Measurements from ENCODE around the gene PACRG.
"Not testable (repeated sequence)": the region's sequence is repeated elsewhere in the genome, so short reads cannot be mapped to it uniquely, and the experiment has no call there.

The PACRG gene

GRCh38 chr6:162727322-162728182 lies at the start of gene PACRG, which contains the start of gene PRKN:
Gene PACRG, plus strand, starts transcription at chr6:162727974.
Gene PRKN, minus strand, starts transcription at chr6:162727766.
- DNase-seq (ENCODE audit: low read depth), result peak; percentile 89

GRCh38 chr6:162678896-162679295 lies 48.9 kb upstream of the PACRG start:
- DNase-seq (ENCODE audit: low read depth), result not testable (repeated sequence)

GRCh38 chr6:162679681-162680080 lies 48.1 kb upstream of the PACRG start:
- DNase-seq (ENCODE audit: low read depth), result no peak

- no peak for DNase-seq (ENCODE audit: low read depth)
Observed at GRCh38 chr6:162680367-162680766, 47.4 kb upstream of the PACRG start.

GRCh38 chr6:162680871-162681270 lies 46.9 kb upstream of the PACRG start:
- DNase-seq (ENCODE audit: low read depth), result no peak

- no peak for DNase-seq (ENCODE audit: low read depth)
Observed at GRCh38 chr6:162681447-162681846, 46.3 kb upstream of the PACRG start.

- DNase-seq (ENCODE audit: low read depth), result no peak
Observed at GRCh38 chr6:162683135-162683534, 44.6 kb upstream of the PACRG start.

GRCh38 chr6:162684052-162684451 lies 43.7 kb upstream of the PACRG start:
- no peak for DNase-seq (ENCODE audit: low read depth)

GRCh38 chr6:162684961-162685360 lies 42.8 kb upstream of the PACRG start:
- no peak for DNase-seq (ENCODE audit: low read depth)

GRCh38 chr6:162685586-162685985 lies 42.2 kb upstream of the PACRG start:
- no peak for DNase-seq (ENCODE audit: low read depth)

- DNase-seq (ENCODE audit: low read depth), result no peak
Observed at GRCh38 chr6:162688751-162689345, 38.9 kb upstream of the PACRG start.

GRCh38 chr6:162690158-162690557 lies 37.6 kb upstream of the PACRG start:
- no peak for DNase-seq (ENCODE audit: low read depth)

- no peak for DNase-seq (ENCODE audit: low read depth)
Observed at GRCh38 chr6:162697872-162698403, 29.8 kb upstream of the PACRG start.

GRCh38 chr6:162698440-162698839 lies 29.3 kb upstream of the PACRG start:
- DNase-seq (ENCODE audit: low read depth), result no peak

GRCh38 chr6:162699961-162700360 lies 27.8 kb upstream of the PACRG start:
- no peak for DNase-seq (ENCODE audit: low read depth)

GRCh38 chr6:162700966-162701365 lies 26.8 kb upstream of the PACRG start:
- no peak for DNase-seq (ENCODE audit: low read depth)

- DNase-seq (ENCODE audit: low read depth), result no peak
Observed at GRCh38 chr6:162701551-162701950, 26.2 kb upstream of the PACRG start.

GRCh38 chr6:162702446-162702845 lies 25.3 kb upstream of the PACRG start:
- DNase-seq (ENCODE audit: low read depth), result no peak

GRCh38 chr6:162704001-162704400 lies 23.8 kb upstream of the PACRG start:
- DNase-seq (ENCODE audit: low read depth), result no peak

- DNase-seq (ENCODE audit: low read depth), result no peak
Observed at GRCh38 chr6:162705736-162706135, 22.0 kb upstream of the PACRG start.

- no peak for DNase-seq (ENCODE audit: low read depth)
Observed at GRCh38 chr6:162706232-162706631, 21.5 kb upstream of the PACRG start.

- no peak for DNase-seq (ENCODE audit: low read depth)
Observed at GRCh38 chr6:162708971-162709370, 18.8 kb upstream of the PACRG start.

GRCh38 chr6:162709431-162709830 lies 18.3 kb upstream of the PACRG start:
- DNase-seq (ENCODE audit: low read depth), result no peak
